Spleen (tissue), 11 donors: Measurements from ENCODE around the gene TCF12. TPM values are rescaled to one million over a fixed set of nuclear protein-coding genes. Genes with fewer than 3 reads are reported as not detected.

Experiments used
- DNase-seq: peaks from one replicate; pipeline ENCODE4 v3.0.0-alpha.2; 2020
- H3K27ac ChIP-seq, 8 donors: fragments of 200-600 bp; sonication (generic) in 7 of 8; 1 replicate in 4 of 8; 2 replicates in 4 of 8; pipeline versions ENCODE4 v1.5.0 to v1.8.0; 2016 to 2021; ENCODE audit warnings: inconsistent platforms in 4 of 8, mild to moderate bottlenecking in 4 of 8, moderate library complexity in 1 of 8
- H3K27me3 ChIP-seq, 7 donors: fragments of 200-600 bp; sonication (generic) in 6 of 7; replicated peaks in 1 of 7; 1 replicate in 4 of 7; 2 replicates in 3 of 7; pipeline versions ENCODE4 v1.5.0 to v1.8.0; 2016 to 2021; ENCODE audit warnings: inconsistent platforms in 3 of 7, mild to moderate bottlenecking in 1 of 7
- H3K36me3 ChIP-seq, 6 donors: fragments of 200-600 bp; sonication (generic) in 5 of 6; 1 replicate in 4 of 6; 2 replicates in 2 of 6; pipeline versions ENCODE4 v1.5.0 to v1.8.0; 2016 to 2021; ENCODE audit warnings: inconsistent platforms in 2 of 6
- H3K4me1 ChIP-seq, 6 donors: fragments of 200-600 bp; sonication (generic) in 5 of 6; 1 replicate in 3 of 6; 2 replicates in 3 of 6; pipeline versions ENCODE4 v1.5.0 to v1.8.0; 2016 to 2021; ENCODE audit warnings: inconsistent platforms in 3 of 6
- H3K4me3 ChIP-seq, 8 donors: fragments of 200-600 bp; sonication (generic) in 7 of 8; 1 replicate in 4 of 8; 2 replicates in 4 of 8; pipeline versions ENCODE4 v1.5.0 to v1.8.0; 2016 to 2021; ENCODE audit warnings: inconsistent platforms in 4 of 8, mild to moderate bottlenecking in 4 of 8, moderate library complexity in 2 of 8
- H3K9me3 ChIP-seq, 8 donors: fragments of 200-600 bp; sonication (generic) in 7 of 8; 1 replicate in 4 of 8; 2 replicates in 4 of 8; pipeline versions ENCODE4 v1.5.0 to v1.8.0; 2016 to 2021; ENCODE audit warnings: inconsistent platforms in 4 of 8
- CTCF ChIP-seq, 11 experiments: fragments of 200-600 bp in 7 of 11; fragments of 450-650 bp in 4 of 11; sonication (generic) in 4 of 11; IDR thresholded peaks in 8 of 11; conservative IDR thresholded peaks in 3 of 11; 1 replicate in 7 of 11; 2 replicates in 4 of 11; pipeline versions ENCODE4 v1.4.0 to v1.8.0; 2016 to 2021; ENCODE audit warnings: antibody characterized with exemption in 11 of 11, inconsistent platforms in 4 of 11, mild to moderate bottlenecking in 1 of 11
- POLR2A ChIP-seq, 3 donors: fragments of 450-650 bp; IDR thresholded peaks; one replicate each; pipeline ENCODE4 v1.5.1; 2017; ENCODE audit warnings: antibody characterized with exemption in 3 of 3, mild to moderate bottlenecking in 1 of 3
- POLR2AphosphoS5 ChIP-seq, 3 donors: sonication (generic); formaldehyde crosslinking; IDR thresholded peaks; one replicate each; pipeline ENCODE4 v1.5.1; 2017; ENCODE audit warnings: antibody characterized with exemption in 3 of 3
- WGBS, 5 donors: extraction: QIAGEN DNeasy Blood & Tissue Kit in 3 of 5; methylation state at CpG; one replicate each; pipeline versions ENCODE4 v1.1.5 to v1.1.7; 2013 to 2018; 5-methylcytosine and 5-hydroxymethylcytosine counted together
- intact Hi-C: fragments of 100-400 bp; cut with DNase I; formaldehyde crosslinking; loops from one replicate; pipeline ENCODE4 v1.15.0; 2023; ENCODE audit warnings: low total_unique reads
- polyA plus RNA-seq, 3 donors: library from polyadenylated mRNA; stranded (reverse); fragments of 200-250 nt; gene quantifications; one replicate each; pipeline ENCODE4 v1.2.1, GENCODE V29; 2013
- total RNA-seq, 7 donors: library from RNA; depleted of rRNA in 3 of 7; stranded (reverse); fragments of >200 nt in 3 of 7; fragmentation: NEBNext Ultra II Directional in 4 of 7; extraction: Animal tissue kit (Norgen Biotek cat#: 25700) in 4 of 7; gene quantifications; one replicate each; pipeline versions ENCODE4 v1.1.0 to v1.2.1, GENCODE V29; 2016 to 2021
- donor health status: healthy with polysubstance abuse.
- donor health status: DM: no; HTN: no; CAD: no; lungs with moderate emphysema.
- donor health status: DM: no; HTN: no; CAD: no.
- donor health status: Bipolar disorder and iron deficiency.
- donor health status: healthy.
- donor health status: DM: no; HTN: no; CAD: no.
- donor health status: DM: yes; HTN: yes; CAD: no.

Gene TCF12
- total and polyA plus RNA-seq, 10 donors: 8.3 to 139 (median 111) TPM

- peaks cover 0 to 26% (median 0%) of the 10 kb centered on the region in 6 donors for H3K36me3 ChIP-seq
- H3K4me1 ChIP-seq: peaks cover 7 to 50% (median 17%) of the 10 kb centered on the region in 6 donors
- no peaks in the 10 kb centered on the region for H3K9me3 ChIP-seq
- TF ChIP-seq CTCF (IDR thresholded peaks at IDR 0.05 in 8 of 11, conservative IDR thresholded peaks at IDR 0.05 in 3 of 11) (no peak), POLR2A (IDR thresholded peaks at IDR 0.05) (no peak), POLR2AphosphoS5 (IDR thresholded peaks at IDR 0.05) (no peak)
- no peak overlapping the region for H3K4me3 ChIP-seq
- no peak overlapping the region for H3K27ac ChIP-seq
- DNase-seq: no peak
- 86 to 93% (median 87%) methylated on average over 12 to 13 of the region's 13 CpGs for WGBS, 5 donors
- intact Hi-C loops: loop anchor here (5.0 to 10.0 kb wide), 2 partner anchors 485 to 813 kb away; no protein-coding TSS in a partner anchor
- peaks cover 0 to 6% (median 0%) of the 10 kb centered on the region in 7 donors for H3K27me3 ChIP-seq
Measured at GRCh38 chr15:57307527-57308169, 389.2 kb downstream of the TCF12 start.

DNA sequence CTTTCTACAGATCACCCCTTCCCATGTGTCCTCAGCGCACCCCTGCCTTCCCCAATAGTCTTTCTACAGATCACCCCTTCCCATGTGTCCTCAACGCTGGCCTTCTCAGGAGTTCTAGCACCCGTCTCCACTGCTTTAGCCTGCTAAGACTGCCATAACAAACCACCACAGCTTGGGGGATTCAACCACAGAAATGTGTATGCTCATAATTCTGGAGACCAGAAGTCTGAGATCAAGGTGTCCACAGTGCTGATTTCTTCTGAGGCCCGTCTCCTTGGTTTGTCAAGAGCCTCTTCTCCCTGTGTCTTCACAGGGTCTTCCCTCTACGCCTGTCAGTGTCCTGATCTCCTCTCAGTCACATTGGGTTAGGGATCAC, 389.7 kb downstream of the TCF12 start:
- Histone ChIP-seq H3K27me3 (peaks cover 0 to 6% (median 0%) of the 10 kb centered on the region in 7 donors), H3K4me3 (no peak overlapping the region), H3K27ac (no peak overlapping the region), H3K9me3 (no peaks in the 10 kb centered on the region), H3K4me1 (peaks cover 7 to 47% (median 17%) of the 10 kb centered on the region in 6 donors), H3K36me3 (peaks cover 0 to 26% (median 0%) of the 10 kb centered on the region in 6 donors)
- no peak for DNase-seq
- TF ChIP-seq POLR2A (IDR thresholded peaks at IDR 0.05) (no peak), POLR2AphosphoS5 (IDR thresholded peaks at IDR 0.05) (no peak), CTCF (IDR thresholded peaks at IDR 0.05 in 8 of 11, conservative IDR thresholded peaks at IDR 0.05 in 3 of 11) (no peak)
- 89 to 98% (median 94%) methylated on average over 5 of the region's 5 CpGs for WGBS, 5 donors
- intact Hi-C loops: loop anchor here (5.0 to 10.0 kb wide), 2 partner anchors 486 to 813 kb away; no protein-coding TSS in a partner anchor

- Histone ChIP-seq H3K36me3 (peaks cover 0 to 18% (median 0%) of the 10 kb centered on the region in 6 donors), H3K4me3 (no peak overlapping the region), H3K27ac (no peak overlapping the region), H3K4me1 (peaks cover 7 to 27% (median 16%) of the 10 kb centered on the region in 6 donors), H3K27me3 (peaks cover 0 to 6% (median 0%) of the 10 kb centered on the region in 7 donors), H3K9me3 (no peaks in the 10 kb centered on the region)
- intact Hi-C loops: loop anchor here (5.0 to 10.0 kb wide), 2 partner anchors 488 to 815 kb away; no protein-coding TSS in a partner anchor
- no peak for DNase-seq
- 82 to 90% (median 89%) methylated on average over 21 of the region's 21 CpGs for WGBS, 5 donors
- TF ChIP-seq POLR2AphosphoS5 (IDR thresholded peaks at IDR 0.05) (no peak), POLR2A (IDR thresholded peaks at IDR 0.05) (no peak), CTCF (IDR thresholded peaks at IDR 0.05 in 8 of 11, conservative IDR thresholded peaks at IDR 0.05 in 3 of 11) (no peak)
Measured at GRCh38 chr15:57309856-57310760, 391.7 kb downstream of the TCF12 start.
